AG04449 (cell line): ENCODE data around the gene NACA2.

Experiments
- CTCF ChIA-PET: fragments of 350-600 bp; formaldehyde crosslinking; extraction: SDS; loops from one replicate; lab custom pipeline; 2021; ENCODE audit warnings: antibody characterized with exemption; lab: Yijun Ruan, JAX
- POLR2A ChIA-PET: fragments of 400-600, 350-600 bp; formaldehyde crosslinking; extraction: SDS; loops from one replicate; lab custom pipeline; 2020; ENCODE audit warnings: antibody characterized with exemption, inconsistent platforms; lab: Yijun Ruan, JAX
- DNase-seq: peaks from one replicate; pipeline ENCODE4 v3.0.0-alpha.2; 2010; ENCODE audit warnings: low read depth, low spot score
- H3K4me3 ChIP-seq: 2 replicates; pipeline ENCODE4 v1.5.1; 2011; ENCODE audit warnings: low read depth, mild to moderate bottlenecking, control low read depth, low read length
- CTCF ChIP-seq: IDR thresholded peaks from one replicate; pipeline ENCODE4 v1.5.1; 2011; ENCODE audit warnings: mild to moderate bottlenecking, moderate library complexity, low read length, control low read depth, inconsistent platforms; ENCODE audit not compliant: insufficient read depth; ENCODE audit errors: missing control alignments

The NACA2 gene

GRCh38 chr17:61621317-61621716 is 30.3 kb upstream of the NACA2 start:
- CTCF ChIA-PET = no interaction called here
- no peak for DNase-seq
- TF ChIP-seq CTCF = no peak
- no peak overlapping the region for H3K4me3 ChIP-seq
- POLR2A ChIA-PET = no interaction called here

- TF ChIP-seq CTCF = no peak
- DNase-seq = no peak
- ChIA-PET CTCF (interaction anchor here (1.1 kb wide), 1 partner anchor 9 kb away, joined by 3 read pairs; no protein-coding TSS in a partner anchor), POLR2A (no interaction called here)
- no peak overlapping the region for H3K4me3 ChIP-seq
These were observed 28.9 kb upstream of the NACA2 start for GRCh38 chr17:61619953-61620352.

- no peak overlapping the region for H3K4me3 ChIP-seq
- ChIA-PET CTCF (interaction anchor here (1.1 kb wide), 1 partner anchor 8 kb away, joined by 3 read pairs; no protein-coding TSS in a partner anchor), POLR2A (no interaction called here)
- no peak for DNase-seq
- no peak for TF ChIP-seq CTCF
These were observed 28.5 kb upstream of the NACA2 start for GRCh38 chr17:61619493-61619892.

GRCh38 chr17:61618950-61619349 is 27.9 kb upstream of the NACA2 start:
- ChIA-PET CTCF (no interaction called here), POLR2A (no interaction called here)
- DNase-seq = no peak
- TF ChIP-seq CTCF = no peak
- no peak overlapping the region for H3K4me3 ChIP-seq

GRCh38 chr17:61617330-61617729 is 26.3 kb upstream of the NACA2 start:
- POLR2A ChIA-PET = no interaction called here
- TF ChIP-seq CTCF = no peak
- CTCF ChIA-PET = interaction anchor here (0.8 to 1.6 kb wide), 3 partner anchors 18 to 897 kb away, joined by 3 to 10 read pairs (median 8); no protein-coding TSS in a partner anchor
- H3K4me3 ChIP-seq = no peak overlapping the region
- DNase-seq = no peak

- no peak overlapping the region for H3K4me3 ChIP-seq
- no peak for DNase-seq
- CTCF ChIA-PET = interaction anchor here (0.8 to 1.6 kb wide), 3 partner anchors 18 to 896 kb away, joined by 3 to 10 read pairs (median 8); no protein-coding TSS in a partner anchor
- POLR2A ChIA-PET = no interaction called here
- no peak for TF ChIP-seq CTCF
These were observed 25.8 kb upstream of the NACA2 start for GRCh38 chr17:61616783-61617182.
